HG03139 (cell line): ENCODE measurements around the gene CCDC92.
"Not testable (repeated sequence)": the region's sequence is repeated elsewhere in the genome, so short reads cannot be mapped to it uniquely, and the experiment has no call there.

ENCODE experiments used
- ATAC-seq: cut with Tn5 transposase; IDR thresholded peaks from one replicate; pipeline ENCODE4 v1.9.1; 2021; ENCODE audit not compliant: unreplicated experiment

CCDC92 gene

GRCh38 chr12:123950476-123951349 lies 21.9 kb downstream of the CCDC92 start:
- no peak for ATAC-seq

DNA sequence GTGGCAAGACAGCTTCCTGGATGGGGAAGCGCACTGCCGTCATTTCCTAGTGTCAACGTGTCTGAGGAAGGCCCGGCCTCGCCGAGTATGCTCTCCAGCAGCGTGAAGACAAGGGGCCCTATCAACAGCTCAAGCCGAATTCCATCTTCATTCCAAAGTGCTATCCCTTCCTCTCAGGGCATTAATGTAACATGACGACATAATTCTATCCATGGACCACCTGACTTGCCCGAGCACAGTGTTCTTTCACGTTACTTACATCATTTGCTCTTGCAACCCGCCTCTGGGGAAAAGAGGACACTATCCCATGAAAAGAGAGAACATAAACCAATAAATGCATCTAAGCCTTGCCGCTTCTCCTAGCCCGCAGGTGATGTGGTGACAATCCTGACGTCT lies 22.9 kb downstream of the CCDC92 start:
- no peak for ATAC-seq

DNA sequence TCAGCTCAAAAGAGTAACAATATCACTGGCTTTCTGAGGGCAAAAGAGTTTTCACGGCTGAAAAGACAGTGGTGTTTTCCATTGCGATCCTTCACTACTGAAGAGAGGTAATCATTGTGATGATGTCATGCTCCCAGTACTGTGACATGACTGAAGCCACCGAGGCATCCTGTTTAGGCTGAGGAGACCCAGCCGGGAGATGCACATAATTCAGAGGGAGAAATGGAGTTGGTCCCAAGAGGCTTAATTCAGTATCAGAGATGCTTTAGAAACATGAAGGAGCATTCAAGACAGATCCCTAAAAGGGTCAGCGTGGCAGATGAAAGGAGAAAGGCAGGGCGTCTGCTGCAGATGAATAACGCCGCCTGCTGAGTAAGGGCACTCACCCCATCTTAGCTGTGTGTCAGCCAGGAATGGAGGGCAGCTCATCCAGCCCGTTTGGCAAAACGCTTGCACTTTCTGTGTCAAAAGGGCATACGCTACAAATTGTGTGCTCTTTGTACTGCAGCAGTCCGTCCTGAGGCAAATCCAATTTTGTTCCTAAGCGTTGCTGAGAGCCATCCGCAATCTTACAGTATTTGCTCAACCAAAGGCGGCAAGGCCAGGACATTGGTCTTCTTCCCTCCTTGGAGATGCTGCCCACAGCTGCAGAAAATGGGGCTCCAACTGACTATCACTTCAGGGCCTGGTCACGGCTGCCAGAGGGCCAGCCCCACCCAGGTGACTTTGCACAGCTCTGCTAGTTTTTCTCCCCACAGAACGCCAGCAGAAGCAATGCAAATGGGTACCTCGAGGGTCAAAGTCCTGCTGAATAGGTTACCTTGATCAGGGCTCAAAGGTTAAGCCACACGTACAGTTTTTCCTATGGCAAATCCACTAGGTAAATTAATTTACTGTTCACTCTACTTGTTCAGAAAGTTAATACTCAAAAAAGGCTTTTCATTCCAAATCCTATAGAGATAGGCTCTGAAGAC lies 23.5 kb downstream of the CCDC92 start:
- ATAC-seq: no peak

- no peak for ATAC-seq
Observed at GRCh38 chr12:123948401-123948795, 24.2 kb downstream of the CCDC92 start.

GRCh38 chr12:123947531-123947930 lies 25.1 kb downstream of the CCDC92 start:
- not testable (repeated sequence) for ATAC-seq

- ATAC-seq: not testable (repeated sequence)
Observed at GRCh38 chr12:123946516-123947505, 25.8 kb downstream of the CCDC92 start.

GRCh38 chr12:123946152-123946515 lies 26.5 kb downstream of the CCDC92 start:
- ATAC-seq: no peak

- ATAC-seq: no peak
Observed at GRCh38 chr12:123945287-123946151, 27.1 kb downstream of the CCDC92 start.

GRCh38 chr12:123944696-123945095 lies 27.9 kb downstream of the CCDC92 start:
- no peak for ATAC-seq

- no peak for ATAC-seq
Observed at GRCh38 chr12:123943816-123944215, 28.8 kb downstream of the CCDC92 start.

DNA sequence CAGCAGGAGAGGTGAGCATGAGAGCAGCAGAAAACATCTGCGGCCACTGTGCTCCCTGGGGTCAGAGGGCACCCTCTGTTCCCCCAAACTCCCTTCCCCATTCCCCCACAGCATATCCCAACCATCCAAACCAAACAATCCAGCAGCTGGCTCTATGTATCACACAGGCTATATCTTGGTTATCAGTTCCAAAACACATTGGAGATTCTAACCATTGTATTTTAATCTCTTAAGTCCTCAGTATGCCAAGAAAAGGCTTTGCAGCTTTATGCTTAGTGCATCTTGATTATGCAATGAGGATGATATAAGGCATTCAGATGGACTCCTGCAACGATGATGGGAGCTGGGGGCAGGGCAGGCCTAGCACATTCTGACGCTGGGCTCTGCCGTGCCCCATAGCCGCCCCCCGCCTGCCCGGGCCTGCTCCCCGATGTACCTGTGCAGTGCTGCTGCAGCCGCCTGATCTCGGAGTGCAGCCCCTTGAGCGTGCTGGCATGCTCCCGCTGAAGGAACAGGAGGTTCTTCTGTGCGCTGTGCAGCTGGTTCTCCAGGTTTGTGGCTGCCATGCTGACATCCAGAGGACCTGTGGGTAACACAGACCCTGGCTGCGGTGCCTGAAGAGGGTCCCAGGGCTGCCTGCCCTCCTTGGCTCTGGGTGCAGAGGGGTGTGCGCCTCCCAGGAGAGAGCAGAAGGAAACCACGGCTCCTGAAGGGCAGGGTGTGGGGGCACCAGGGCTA lies 29.6 kb downstream of the CCDC92 start:
- ATAC-seq: no peak

DNA sequence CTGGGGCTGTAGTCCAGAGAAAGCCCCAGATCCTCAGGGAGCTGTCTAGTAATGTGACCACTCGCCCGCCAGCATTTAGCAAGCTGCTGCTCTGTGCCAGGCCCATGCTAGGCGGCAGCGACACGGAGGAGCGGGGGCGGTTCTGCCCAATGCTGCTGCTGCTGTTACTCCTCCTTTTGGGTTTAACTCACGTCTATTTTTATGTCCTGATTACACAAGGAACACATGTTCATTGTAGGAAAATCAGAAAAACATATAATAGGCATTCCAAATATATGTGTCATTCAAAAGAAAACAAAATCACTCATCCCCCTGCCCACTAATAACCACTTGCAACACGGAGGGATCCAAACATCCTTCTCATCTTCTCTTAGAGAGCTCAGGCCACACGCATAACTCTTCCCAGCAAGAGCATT lies 30.4 kb downstream of the CCDC92 start:
- no peak for ATAC-seq

DNA sequence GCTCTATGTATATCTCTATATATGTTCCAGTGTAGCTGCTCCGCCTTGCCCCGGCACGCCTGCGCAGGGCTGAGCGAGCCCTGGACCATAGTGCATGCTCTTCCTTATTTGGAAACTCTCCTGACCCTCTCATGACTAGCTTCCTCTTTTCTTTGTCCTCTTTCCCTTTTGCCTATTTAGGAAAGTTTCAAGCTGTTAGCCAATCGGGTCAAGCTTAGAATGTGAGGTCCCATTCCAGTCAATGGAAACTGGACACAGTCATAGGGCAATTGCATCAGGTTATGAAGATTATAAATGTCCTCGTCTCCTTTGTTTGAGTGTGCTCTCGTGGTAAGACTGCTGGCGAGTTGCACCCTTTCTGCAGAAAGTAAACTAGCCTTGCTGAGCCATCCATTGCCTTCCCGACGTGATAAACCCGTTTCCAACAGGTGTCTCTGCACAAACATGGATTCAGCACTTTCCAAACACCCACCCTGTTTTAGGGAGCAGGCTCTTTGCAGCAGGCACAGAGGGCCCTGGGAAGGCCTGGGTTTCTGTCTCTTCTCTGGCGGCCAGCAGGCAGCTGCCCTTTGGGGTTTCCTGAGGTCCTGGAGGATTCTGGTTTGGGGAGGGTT lies 30.9 kb downstream of the CCDC92 start:
- no peak for ATAC-seq

- no peak for ATAC-seq
Observed at GRCh38 chr12:123941000-123941399, 31.6 kb downstream of the CCDC92 start.

GRCh38 chr12:123940627-123940966 lies 32.0 kb downstream of the CCDC92 start:
- ATAC-seq: no peak

DNA sequence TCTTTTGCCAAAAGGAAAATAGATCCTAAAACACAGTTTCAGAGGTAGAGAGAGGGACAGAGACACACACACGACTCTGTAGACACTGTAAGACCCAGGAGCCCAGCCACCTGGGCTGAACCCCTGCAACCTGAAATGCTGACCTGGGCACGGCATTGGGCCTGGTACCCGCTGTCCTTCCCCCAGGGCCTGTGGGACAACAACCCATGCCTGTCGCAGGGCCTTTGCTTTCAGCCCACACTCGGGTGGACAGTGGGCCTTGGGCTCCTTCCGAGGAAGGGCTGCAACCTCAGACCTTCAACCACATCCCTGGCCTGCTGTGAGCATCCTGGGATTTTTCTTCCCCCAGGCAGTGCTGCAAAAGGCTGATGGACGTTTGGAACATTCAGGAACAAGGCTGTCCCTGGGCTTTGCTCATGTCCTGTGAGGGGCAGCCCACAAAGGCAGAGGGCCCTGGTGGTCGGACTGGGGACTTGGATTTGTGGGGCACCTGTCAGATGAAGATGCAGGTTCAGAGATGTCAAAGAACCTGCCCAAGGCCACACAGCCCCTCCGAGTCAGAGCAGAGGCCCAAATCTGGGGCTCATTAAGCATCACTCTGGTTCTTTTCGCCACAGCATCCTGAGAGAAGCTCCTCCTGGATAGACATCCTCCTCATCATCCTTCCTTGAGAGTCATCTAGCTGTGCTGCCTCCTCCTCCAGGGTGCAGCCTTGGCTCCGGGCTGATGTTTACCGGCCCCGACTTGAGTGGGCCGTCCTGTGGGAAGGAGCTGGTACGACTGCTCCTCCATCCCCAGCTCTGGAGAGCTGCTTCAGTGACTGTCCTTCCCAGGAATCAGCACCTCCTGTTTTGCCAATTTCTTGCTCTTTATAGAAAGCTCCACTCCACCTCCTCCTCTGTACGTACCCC lies 32.7 kb downstream of the CCDC92 start:
- no peak for ATAC-seq

GRCh38 chr12:123938679-123939480 lies 33.8 kb downstream of the CCDC92 start:
- no peak for ATAC-seq
